ENCODE results near the gene PLEKHG3.

The PLEKHG3 gene

GRCh38 chr14:64726585-64726890, 22.3 kb downstream of the PLEKHG3 start:
- peak in 1 of 2 donors; percentile 45 for DNase-seq (ENCODE audit: low read depth in 2 of 2)

DNA sequence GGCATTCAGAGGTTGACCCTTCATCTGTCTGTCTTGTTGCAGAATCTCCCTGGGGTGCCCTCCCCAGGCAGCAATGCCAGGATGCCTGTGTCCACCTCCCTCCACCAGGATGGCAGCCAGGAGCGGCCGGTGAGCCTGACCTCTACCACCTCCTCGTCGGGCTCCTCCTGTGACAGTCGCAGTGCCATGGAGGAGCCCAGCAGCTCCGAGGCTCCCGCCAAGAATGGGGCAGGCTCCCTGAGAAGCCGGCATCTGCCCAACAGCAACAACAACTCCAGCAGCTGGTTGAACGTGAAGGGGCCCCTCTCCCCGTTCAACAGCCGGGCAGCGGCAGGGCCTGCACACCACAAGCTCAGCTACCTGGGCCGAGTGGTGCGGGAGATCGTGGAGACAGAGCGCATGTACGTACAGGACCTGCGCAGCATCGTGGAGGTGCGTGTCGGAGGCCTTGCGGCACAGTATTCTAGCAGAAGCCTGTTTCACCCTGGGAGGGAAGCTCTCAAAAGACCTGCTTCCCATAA, 23.4 kb downstream of the PLEKHG3 start:
- DNase-seq (ENCODE audit: low read depth in 2 of 2): no peak

- no peak for DNase-seq (ENCODE audit: low read depth in 2 of 2)
Measured at GRCh38 chr14:64728106-64728505, 23.9 kb downstream of the PLEKHG3 start.

DNA sequence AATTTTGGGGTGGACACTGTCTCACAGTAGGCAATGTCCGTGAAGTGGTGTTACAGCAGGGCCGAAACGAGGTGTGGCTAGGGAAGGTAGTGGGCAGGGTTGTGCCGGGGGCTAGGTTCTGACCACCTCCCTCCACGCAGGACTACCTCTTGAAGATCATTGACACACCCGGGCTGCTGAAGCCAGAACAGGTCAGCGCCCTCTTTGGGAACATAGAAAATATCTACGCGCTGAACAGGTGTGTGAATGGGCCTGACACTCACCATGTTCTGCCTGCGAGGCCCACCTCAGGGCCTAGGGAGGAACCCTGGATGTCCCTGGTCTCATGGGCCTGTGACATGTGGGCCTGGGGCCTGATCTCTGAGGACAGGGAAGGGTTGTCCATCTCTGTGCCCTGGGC, 24.6 kb downstream of the PLEKHG3 start:
- no peak for DNase-seq (ENCODE audit: low read depth in 2 of 2)

DNA sequence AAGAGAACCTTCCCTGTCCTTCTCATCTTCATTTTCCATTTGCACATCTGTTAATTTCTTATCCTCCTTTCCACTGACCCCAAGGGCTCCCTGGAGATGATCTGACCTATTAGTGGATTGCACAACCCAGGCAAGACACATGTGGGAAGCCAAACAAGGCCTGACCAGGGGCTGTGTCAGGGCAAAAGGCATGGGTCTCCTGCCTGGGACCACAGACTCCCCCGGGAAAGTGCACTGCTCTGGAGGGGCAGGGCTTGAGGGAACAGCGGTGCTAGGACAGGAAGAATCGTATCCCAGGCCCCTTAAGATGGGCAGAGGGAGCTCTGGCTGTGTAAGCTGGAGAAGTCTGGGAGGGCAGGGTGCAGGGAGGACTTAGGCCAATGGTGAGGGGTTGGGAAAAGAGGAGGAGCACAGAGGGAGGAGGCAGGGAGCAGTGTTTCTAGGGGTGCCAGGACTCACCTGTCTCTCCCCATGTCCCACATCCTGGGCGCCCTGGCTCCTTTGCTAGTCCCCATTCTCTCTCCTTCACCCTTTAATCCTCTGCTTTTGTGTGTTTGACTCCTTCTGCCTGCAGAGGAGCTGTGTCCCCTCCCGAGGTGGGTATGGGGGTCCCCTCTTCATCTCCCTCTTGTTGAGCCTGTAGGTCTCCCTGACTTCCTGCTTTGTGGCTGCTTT, 25.3 kb downstream of the PLEKHG3 start:
- DNase-seq (ENCODE audit: low read depth in 2 of 2): no peak

GRCh38 chr14:64730061-64730440, 25.8 kb downstream of the PLEKHG3 start:
- no peak for DNase-seq (ENCODE audit: low read depth in 2 of 2)

- DNase-seq (ENCODE audit: low read depth in 2 of 2): no peak
Measured at GRCh38 chr14:64730681-64731080, 26.5 kb downstream of the PLEKHG3 start.

GRCh38 chr14:64731141-64731581, 26.9 kb downstream of the PLEKHG3 start:
- no peak for DNase-seq (ENCODE audit: low read depth in 2 of 2)

DNA sequence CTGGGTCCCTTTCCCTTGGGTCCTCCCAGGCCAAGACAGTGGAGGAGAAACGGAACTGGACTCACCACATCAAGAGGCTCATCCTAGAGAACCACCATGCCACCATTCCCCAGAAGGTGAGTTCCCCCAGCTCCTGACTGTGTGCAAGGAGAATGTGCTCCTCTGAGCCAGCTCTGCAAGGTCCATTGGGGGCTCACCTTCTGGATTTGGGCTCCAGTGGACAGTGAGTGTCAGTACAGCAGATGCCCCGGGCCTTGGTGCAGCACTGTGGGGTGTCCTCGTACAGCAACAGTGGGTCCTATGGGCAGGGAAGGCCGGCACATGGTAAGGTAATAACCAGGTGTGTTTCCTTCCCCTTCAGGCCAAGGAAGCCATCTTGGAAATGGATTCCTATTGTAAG, 27.8 kb downstream of the PLEKHG3 start:
- DNase-seq (ENCODE audit: low read depth in 2 of 2): no peak

DNA sequence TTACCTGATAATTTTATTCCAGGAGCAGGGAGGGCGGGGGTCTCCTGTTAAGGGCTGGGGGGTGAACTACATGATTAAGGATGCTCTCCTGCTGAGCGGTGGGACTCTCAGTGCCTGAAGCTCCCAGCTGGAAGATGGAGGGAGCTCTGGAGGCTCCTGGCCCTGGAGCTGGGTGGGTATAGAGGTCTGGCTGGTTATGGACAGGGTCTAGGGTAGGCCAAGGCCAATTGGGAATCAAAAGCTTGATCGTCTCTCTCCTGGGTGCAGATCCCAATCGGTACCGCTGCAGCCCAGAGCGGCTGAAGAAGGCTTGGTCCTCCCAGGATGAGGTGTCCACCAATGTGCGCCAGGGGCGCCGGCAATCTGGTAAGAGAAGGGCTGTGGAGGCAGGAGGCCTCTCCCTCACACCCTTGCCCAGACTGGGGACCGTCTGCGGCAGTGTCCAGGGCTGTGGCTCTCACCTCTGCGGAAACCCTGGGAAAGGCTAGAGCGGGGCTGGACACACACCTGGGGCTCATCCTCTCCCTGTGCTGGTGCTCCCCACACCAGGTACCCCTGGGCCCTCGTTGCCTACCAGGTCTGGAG, 28.4 kb downstream of the PLEKHG3 start:
- no peak for DNase-seq (ENCODE audit: low read depth in 2 of 2)

DNA sequence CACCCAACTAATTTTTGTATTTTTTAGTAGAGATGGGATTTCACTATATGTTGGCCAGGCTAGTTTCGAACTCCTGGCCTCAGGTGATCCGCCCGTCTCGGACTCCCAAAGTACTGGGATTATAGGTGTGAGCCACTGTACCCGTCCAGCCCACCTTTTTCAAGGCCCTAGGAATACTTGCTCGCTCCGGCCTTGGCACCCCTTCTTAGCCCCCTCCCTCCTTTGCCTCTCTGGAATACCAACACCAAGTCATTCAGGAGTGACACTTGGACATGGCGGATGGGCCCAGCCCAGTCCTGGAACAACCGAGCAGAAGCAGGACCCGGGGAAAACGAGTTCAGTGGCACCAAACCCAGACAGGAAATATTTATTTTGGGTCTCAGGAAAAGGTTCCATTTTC, 29.1 kb downstream of the PLEKHG3 start:
- DNase-seq (ENCODE audit: low read depth in 2 of 2): no peak

GRCh38 chr14:64733899-64734298, 29.7 kb downstream of the PLEKHG3 start:
- DNase-seq (ENCODE audit: low read depth in 2 of 2): no peak

GRCh38 chr14:64734990-64735389, 30.8 kb downstream of the PLEKHG3 start:
- DNase-seq (ENCODE audit: low read depth in 2 of 2): no peak

DNA sequence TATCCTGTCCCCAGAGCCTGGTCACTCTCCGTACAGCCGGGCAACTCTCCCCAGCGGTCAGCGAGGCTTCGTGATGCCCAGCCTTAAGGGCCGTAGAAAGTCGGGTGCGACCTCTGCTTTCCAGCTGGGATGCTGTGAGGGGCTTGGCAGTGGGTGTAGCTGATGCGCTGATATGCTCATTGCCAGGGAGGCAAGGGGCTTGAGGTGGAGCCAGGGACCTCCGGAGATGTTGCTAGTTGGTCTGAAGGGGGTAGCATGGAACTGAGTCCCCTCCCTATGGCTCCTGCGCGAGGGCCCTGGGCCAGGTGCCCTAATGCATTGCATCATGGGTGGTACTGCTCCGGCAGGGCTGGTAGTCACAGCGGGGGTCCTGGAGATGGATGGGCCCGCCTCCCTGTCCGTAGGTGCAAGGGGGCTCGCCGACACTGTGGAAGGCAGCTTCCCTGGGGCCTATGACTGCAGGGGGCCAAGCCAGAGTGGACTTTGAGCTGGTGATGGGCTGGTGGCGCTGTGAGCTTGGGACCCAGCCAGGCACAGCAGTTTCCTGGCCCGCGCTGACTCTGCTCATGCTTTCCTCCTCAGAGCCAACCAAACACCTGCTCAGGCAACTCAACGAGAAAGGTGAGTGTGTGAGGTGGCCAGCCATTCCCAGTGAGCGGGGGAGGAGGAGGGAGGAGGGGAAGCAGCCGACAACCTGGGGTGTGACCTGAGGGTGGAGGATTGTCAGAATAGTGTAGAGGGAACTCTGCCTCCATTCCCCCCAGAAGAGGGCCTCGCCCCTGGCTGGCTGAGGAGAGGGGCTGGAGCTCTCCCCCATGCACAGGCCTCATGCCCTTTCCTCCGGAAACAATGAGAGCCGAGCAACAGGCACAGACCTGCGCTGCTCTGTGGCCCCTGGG, 32.3 kb downstream of the PLEKHG3 start:
- DNase-seq (ENCODE audit: low read depth in 2 of 2): no peak

GRCh38 chr14:64737391-64738280, 33.4 kb downstream of the PLEKHG3 start:
- DNase-seq (ENCODE audit: low read depth in 2 of 2): no peak

DNA sequence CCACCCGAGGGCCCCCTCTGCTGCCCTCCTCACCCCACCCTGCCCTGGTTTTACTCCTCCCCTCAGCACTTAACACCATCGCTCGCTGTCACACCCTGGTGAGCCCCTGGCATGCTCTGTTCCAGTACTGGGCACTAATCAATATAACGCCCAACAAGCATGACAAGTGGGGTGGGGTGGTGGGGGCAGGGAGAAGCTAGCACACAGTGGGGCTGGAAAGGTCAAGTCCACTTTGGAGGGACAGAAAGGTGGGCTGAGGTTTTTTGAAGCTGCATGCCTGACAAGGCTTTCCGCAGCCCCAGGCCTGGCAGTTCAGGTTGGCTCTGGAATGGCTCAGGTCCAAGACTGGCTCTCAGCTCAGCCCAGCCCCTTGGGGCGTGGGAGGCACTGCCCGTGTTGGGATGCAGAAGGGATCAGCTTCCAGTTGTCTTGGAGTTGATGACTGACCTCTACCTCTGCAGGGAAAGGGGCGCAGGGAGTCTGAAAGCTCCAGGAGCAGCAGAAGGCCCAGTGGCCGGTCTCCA, 34.1 kb downstream of the PLEKHG3 start:
- no peak for DNase-seq (ENCODE audit: low read depth in 2 of 2)

- DNase-seq (ENCODE audit: low read depth in 2 of 2): no peak
Measured at GRCh38 chr14:64741200-64741599, 37.0 kb downstream of the PLEKHG3 start.

DNA sequence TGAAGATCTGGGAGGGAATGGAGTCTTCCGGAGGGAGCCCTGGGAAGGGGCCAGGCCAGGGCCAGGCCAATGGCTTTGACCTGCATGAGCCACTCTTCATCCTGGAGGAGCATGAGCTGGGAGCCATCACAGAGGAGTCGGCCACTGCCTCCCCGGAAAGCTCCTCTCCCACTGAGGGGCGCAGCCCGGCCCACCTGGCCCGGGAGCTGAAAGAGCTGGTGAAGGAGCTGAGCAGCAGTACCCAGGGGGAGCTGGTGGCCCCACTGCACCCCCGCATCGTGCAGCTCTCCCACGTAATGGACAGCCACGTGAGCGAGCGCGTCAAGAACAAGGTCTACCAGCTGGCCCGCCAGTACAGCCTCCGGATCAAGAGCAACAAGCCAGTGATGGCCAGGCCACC, 37.7 kb downstream of the PLEKHG3 start:
- no peak for DNase-seq (ENCODE audit: low read depth in 2 of 2)

DNA sequence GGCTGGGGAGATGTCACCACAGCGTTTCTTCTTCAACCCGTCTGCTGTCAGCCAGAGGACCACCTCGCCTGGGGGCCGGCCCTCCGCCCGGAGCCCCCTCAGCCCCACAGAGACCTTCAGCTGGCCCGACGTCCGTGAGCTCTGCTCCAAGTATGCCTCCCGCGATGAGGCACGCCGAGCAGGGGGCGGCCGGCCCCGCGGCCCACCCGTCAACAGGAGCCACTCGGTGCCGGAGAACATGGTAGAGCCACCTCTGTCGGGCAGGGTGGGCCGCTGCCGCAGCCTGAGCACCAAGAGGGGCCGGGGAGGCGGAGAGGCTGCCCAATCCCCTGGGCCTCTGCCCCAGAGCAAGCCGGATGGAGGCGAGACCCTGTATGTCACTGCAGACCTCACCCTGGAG, 38.8 kb downstream of the PLEKHG3 start:
- no peak for DNase-seq (ENCODE audit: low read depth in 2 of 2)

DNA sequence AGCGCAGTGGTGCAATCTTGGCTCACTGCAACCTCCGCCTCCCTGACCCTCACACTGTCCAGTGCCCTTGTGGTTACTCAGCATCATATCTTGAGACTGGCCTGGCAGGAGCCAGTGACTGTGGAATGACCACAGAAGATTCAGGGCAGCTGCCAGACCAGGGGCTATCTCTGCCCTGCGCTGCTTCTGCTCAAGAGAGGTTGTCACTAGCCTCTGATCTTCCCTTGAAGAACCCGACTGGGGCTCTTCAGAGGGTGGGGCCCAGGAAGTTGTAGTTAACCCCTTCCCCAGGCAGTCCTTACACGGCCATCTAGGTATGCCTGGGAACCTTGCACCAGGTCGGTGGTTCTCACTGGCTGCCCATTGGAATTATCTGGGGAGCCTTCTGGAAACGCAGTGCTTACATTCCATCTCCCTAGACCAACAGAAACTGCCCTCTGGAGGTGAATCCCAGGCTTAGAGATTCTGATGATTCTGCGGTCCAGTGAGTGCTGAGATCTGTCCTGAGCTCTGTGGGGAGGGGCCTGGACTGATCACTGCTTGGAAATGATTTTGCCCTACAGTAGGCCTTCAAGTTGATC, 41.4 kb downstream of the PLEKHG3 start:
- no peak for DNase-seq (ENCODE audit: low read depth in 2 of 2)

All from stimulated activated CD4-positive, alpha-beta T cell treated with anti-CD3 and anti-CD28 coated beads, Interleukin-4, amount 100 ng/mL, for 48 hours (primary cell).